HCT116 (cell line): Measurements from ENCODE around the gene PFKP. TPM values are rescaled to one million over a fixed set of nuclear protein-coding genes. Genes with fewer than 3 reads are reported as not detected.

Experiments used
- ATAC-seq: fragments of 200-7000 bp; cut with Tn5 transposase; 2 replicates; pipeline ENCODE4 v1.9.1; 2020; ENCODE audit warnings: mild to moderate bottlenecking, moderate library complexity
- BruUV-seq: library from RNA; stranded (reverse); fragments of 400-500 nt; replicated peaks from 2 replicates; lab custom pipeline; 2021; lab: Mats Ljungman, UMichigan
- CTCF ChIA-PET: fragments of 300-600 bp; sonication (Branson Sonifier 250); formaldehyde crosslinking; loops from one replicate; lab custom pipeline; 2021; ENCODE audit warnings: antibody characterized with exemption; lab: Charles Lee
- POLR2A ChIA-PET: fragments of 300-600, 350-600 bp; sonication (Branson Sonifier 250); formaldehyde crosslinking; loops from one replicate; lab custom pipeline; 2021; ENCODE audit warnings: antibody characterized with exemption; lab: Charles Lee
- RAD21 ChIA-PET, 2 experiments: fragments of 300-600 bp; sonication (Branson Sonifier 250); formaldehyde crosslinking; loops; one replicate each; lab custom pipeline; 2023; ENCODE audit warnings: low total read pairs in 2 of 2; ENCODE audit not compliant: uncharacterized antibody in 2 of 2, unreplicated experiment in 2 of 2, low non-redundant PET in 1 of 2; lab: Charles Lee
- DNase-seq: peaks from one replicate; pipeline ENCODE4 v3.0.0-alpha.2; 2010; ENCODE audit warnings: low read depth, low spot score
- H2AFZ ChIP-seq: fragments of 200-600 bp; shearing (Covaris generic), sonication (generic); 2 replicates; pipeline ENCODE4 v1.6.1; 2017; ENCODE audit warnings: low read depth, mixed run types, mixed read lengths, antibody characterized with exemption, low read length; ENCODE audit not compliant: poor library complexity, severe bottlenecking
- H3K27ac ChIP-seq: 2 replicates; pipeline ENCODE4 v1.5.1; 2012; ENCODE audit warnings: low read depth, low read length
- H3K27me3 ChIP-seq: fragments of 200-600 bp; sonication (generic); 2 replicates; pipeline ENCODE4 v1.6.1; 2016; ENCODE audit warnings: mixed run types, low read length, mixed read lengths; ENCODE audit not compliant: insufficient read depth
- H3K36me3 ChIP-seq, 2 experiments: fragments of 200-500 bp in 1 of 2; fragments of 200-600 bp in 1 of 2; sonication (Bioruptor generic) in 1 of 2; sonication (generic) in 1 of 2; 2 replicates each; pipeline versions ENCODE4 v1.5.1 to v1.6.1; 2014 to 2016; ENCODE audit warnings: low read length in 2 of 2, inconsistent platforms in 1 of 2, mixed read lengths in 1 of 2, mixed run types in 1 of 2; ENCODE audit not compliant: insufficient read depth in 2 of 2, control insufficient read depth in 1 of 2
- H3K4me1 ChIP-seq, 2 experiments: fragments of 200-600 bp in 1 of 2; sonication (generic) in 1 of 2; 2 replicates each; pipeline versions ENCODE4 v1.5.1 to v1.6.1; 2012 to 2017; ENCODE audit warnings: low read length in 2 of 2, inconsistent platforms in 1 of 2, mild to moderate bottlenecking in 1 of 2, mixed read lengths in 1 of 2, mixed run types in 1 of 2, moderate library complexity in 1 of 2; ENCODE audit not compliant: insufficient read depth in 2 of 2, control insufficient read depth in 1 of 2
- H3K4me2 ChIP-seq: fragments of 200-600 bp; sonication (generic); 2 replicates; pipeline ENCODE4 v1.6.1; 2017; ENCODE audit warnings: mixed run types, low read length, mixed read lengths
- H3K4me3 ChIP-seq, 2 experiments: fragments of 200-600 bp in 1 of 2; sonication (generic) in 1 of 2; replicated peaks in 1 of 2; 2 replicates each; pipeline ENCODE4 v1.5.1; 2011 to 2016; ENCODE audit warnings: low read length in 2 of 2, control low read depth in 1 of 2, low read depth in 1 of 2, mild to moderate bottlenecking in 1 of 2, mixed read lengths in 1 of 2, mixed run types in 1 of 2
- H3K79me2 ChIP-seq: fragments of 200-600 bp; sonication (generic); 2 replicates; pipeline ENCODE4 v1.6.1; 2017; ENCODE audit warnings: mild to moderate bottlenecking, mixed run types, low read length, moderate library complexity, mixed read lengths; ENCODE audit not compliant: insufficient read depth
- H3K9ac ChIP-seq: fragments of 200-600 bp; sonication (generic); 2 replicates; pipeline ENCODE4 v1.6.1; 2016; ENCODE audit warnings: low read length, mixed read lengths
- H3K9me2 ChIP-seq: fragments of 200-600 bp; sonication (generic), shearing (Covaris generic); 2 replicates; pipeline ENCODE4 v1.6.1; 2017; ENCODE audit warnings: mixed run types, mild to moderate bottlenecking, moderate library complexity; ENCODE audit not compliant: insufficient read depth
- H3K9me3 ChIP-seq, 2 experiments: fragments of 200-500 bp in 1 of 2; fragments of 200-600 bp in 1 of 2; sonication (Bioruptor generic) in 1 of 2; sonication (generic) in 1 of 2; 2 replicates each; pipeline ENCODE4 v1.6.1; 2014 to 2017; ENCODE audit warnings: low read length in 2 of 2, mixed read lengths in 2 of 2, inconsistent platforms in 1 of 2, low read depth in 1 of 2, mild to moderate bottlenecking in 1 of 2, mixed run types in 1 of 2, moderate library complexity in 1 of 2; ENCODE audit not compliant: control insufficient read depth in 1 of 2, insufficient read depth in 1 of 2
- H4K20me1 ChIP-seq: fragments of 200-600 bp; sonication (generic), shearing (Covaris generic); 2 replicates; pipeline ENCODE4 v1.6.1; 2017; ENCODE audit warnings: mixed run types, mild to moderate bottlenecking, moderate library complexity; ENCODE audit not compliant: insufficient read depth
- CBX3 ChIP-seq: IDR thresholded peaks from 2 replicates; pipeline ENCODE4 v1.6.1; 2012; ENCODE audit warnings: low read depth
- CEBPB ChIP-seq: IDR thresholded peaks from 2 replicates; pipeline ENCODE4 v1.6.1; 2012; ENCODE audit warnings: low read depth
- EGR1 ChIP-seq: IDR thresholded peaks from 2 replicates; pipeline ENCODE4 v1.6.1; 2012; ENCODE audit warnings: low read depth
- ELF1 ChIP-seq: IDR thresholded peaks from 2 replicates; pipeline ENCODE4 v1.6.1; 2012; ENCODE audit warnings: low read depth, borderline replicate concordance
- EZH2phosphoT487 ChIP-seq: fragments of 200-600 bp; IDR thresholded peaks from 2 replicates; pipeline ENCODE4 v1.6.1; 2018; ENCODE audit warnings: antibody characterized with exemption, borderline replicate concordance
- FOSL1 ChIP-seq: IDR thresholded peaks from 2 replicates; pipeline ENCODE4 v1.6.1; 2012; ENCODE audit warnings: low read depth
- JUND ChIP-seq: IDR thresholded peaks from 2 replicates; pipeline ENCODE4 v1.6.1; 2012
- POLR2A ChIP-seq: IDR thresholded peaks from 2 replicates; pipeline ENCODE4 v1.7.0; 2011; ENCODE audit warnings: borderline replicate concordance; ENCODE audit not compliant: insufficient read depth, insufficient read length; ENCODE audit errors: extremely low read depth
- POLR2AphosphoS5 ChIP-seq: IDR thresholded peaks from 2 replicates; pipeline ENCODE4 v1.6.1; 2011; ENCODE audit warnings: mild to moderate bottlenecking, low read depth, low read length, moderate library complexity
- RAD21 ChIP-seq: IDR thresholded peaks from 2 replicates; pipeline ENCODE4 v1.6.1; 2012; ENCODE audit warnings: low read depth, mild to moderate bottlenecking
- SIN3A ChIP-seq: IDR thresholded peaks from 2 replicates; pipeline ENCODE4 v1.6.1; 2012; ENCODE audit warnings: low read depth
- SP1 ChIP-seq: IDR thresholded peaks from 2 replicates; pipeline ENCODE4 v1.6.1; 2012; ENCODE audit warnings: low read depth
- SRF ChIP-seq: IDR thresholded peaks from 2 replicates; pipeline ENCODE4 v1.6.1; 2012; ENCODE audit warnings: low read depth
- TCF7L2 ChIP-seq: IDR thresholded peaks from 2 replicates; pipeline ENCODE4 v1.7.0; 2011; ENCODE audit warnings: borderline replicate concordance, inconsistent platforms; ENCODE audit not compliant: insufficient read depth, insufficient read length; ENCODE audit errors: extremely low read depth
- YY1 ChIP-seq: IDR thresholded peaks from 2 replicates; pipeline ENCODE4 v1.6.1; 2011; ENCODE audit warnings: low read length, low read depth, moderate library complexity, mild to moderate bottlenecking; ENCODE audit not compliant: insufficient replicate concordance; ENCODE audit errors: extremely low read depth
- ZFX ChIP-seq: fragments of 450-650 bp; IDR thresholded peaks from 2 replicates; pipeline ENCODE4 v1.6.1; 2017
- intact Hi-C: fragments of 100-400 bp; cut with micrococcal nuclease; formaldehyde crosslinking; loops from 2 replicates; pipeline ENCODE4 v1.10.0; 2022
- total RNA-seq: library from RNA; stranded (reverse); gene quantifications from one replicate; pipeline ENCODE4 v1.2.1, GENCODE V29; 2021; ENCODE audit not compliant: unreplicated experiment
- TF ChIP-seq, protein P1 (sequence below), 3 experiments: fragments of 200-600 bp in 1 of 3; sonication (generic) in 1 of 3; IDR thresholded peaks in 2 of 3; conservative IDR thresholded peaks in 1 of 3; 2 replicates each; pipeline ENCODE4 v1.5.1; 2012 to 2017; ENCODE audit warnings: low read depth in 2 of 3, low read length in 2 of 3, antibody characterized with exemption in 1 of 3, borderline replicate concordance in 1 of 3, control low read depth in 1 of 3, mild to moderate bottlenecking in 1 of 3, mixed read lengths in 1 of 3, mixed run types in 1 of 3, moderate library complexity in 1 of 3; ENCODE audit not compliant: insufficient read depth in 1 of 3
- TF ChIP-seq, protein P2 (sequence below): IDR thresholded peaks from 2 replicates; pipeline ENCODE4 v1.6.1; 2012
- TF ChIP-seq, protein P3 (sequence below): IDR thresholded peaks from 2 replicates; pipeline ENCODE4 v1.6.1; 2012; ENCODE audit warnings: low read depth

PFKP gene
- total RNA-seq, 1 experiment from 2014 or later: 237 TPM

DNA sequence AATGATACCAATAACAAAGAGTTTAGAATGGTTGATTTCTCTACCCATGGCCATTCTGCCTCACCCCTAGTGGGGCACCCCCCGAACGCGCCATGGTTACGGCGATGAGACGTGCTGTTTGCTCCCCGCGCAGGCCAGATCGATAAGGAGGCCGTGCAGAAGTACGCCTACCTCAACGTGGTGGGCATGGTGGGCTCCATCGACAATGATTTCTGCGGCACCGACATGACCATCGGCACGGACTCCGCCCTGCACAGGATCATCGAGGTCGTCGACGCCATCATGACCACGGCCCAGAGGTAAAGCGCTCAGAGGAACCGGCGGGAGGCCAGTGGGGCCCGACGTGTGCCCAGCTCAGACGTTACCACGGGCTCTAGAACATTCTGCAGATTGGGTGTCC is 36.3 kb downstream of the PFKP start:
- BruUV-seq: no TSS peak
- Histone ChIP-seq H3K9me3 (no peaks in the 10 kb centered on the region), H3K27me3 (no peaks in the 10 kb centered on the region), H3K4me2 (no peak overlapping the region), H3K4me3 (no peak overlapping the region), H3K4me1 (no peaks in the 10 kb centered on the region), H2AFZ (no peak overlapping the region), H3K9ac (no peak overlapping the region), H3K36me3 (peaks cover 55 to 80% of the 10 kb centered on the region in 2 experiments), H4K20me1 (no peaks in the 10 kb centered on the region), H3K79me2 (peaks cover 67% of the 10 kb centered on the region), H3K27ac (no peak overlapping the region), H3K9me2 (no peaks in the 10 kb centered on the region)
- RAD21 ChIA-PET: no interaction called here
- ATAC-seq (no peak), DNase-seq (no peak)
- TF ChIP-seq YY1: no peak
- no peak for TF ChIP-seq SIN3A
- no peak for TF ChIP-seq EGR1
- no peak for TF ChIP-seq TCF7L2
- no peak for TF ChIP-seq FOSL1
- TF ChIP-seq, protein P1, sequence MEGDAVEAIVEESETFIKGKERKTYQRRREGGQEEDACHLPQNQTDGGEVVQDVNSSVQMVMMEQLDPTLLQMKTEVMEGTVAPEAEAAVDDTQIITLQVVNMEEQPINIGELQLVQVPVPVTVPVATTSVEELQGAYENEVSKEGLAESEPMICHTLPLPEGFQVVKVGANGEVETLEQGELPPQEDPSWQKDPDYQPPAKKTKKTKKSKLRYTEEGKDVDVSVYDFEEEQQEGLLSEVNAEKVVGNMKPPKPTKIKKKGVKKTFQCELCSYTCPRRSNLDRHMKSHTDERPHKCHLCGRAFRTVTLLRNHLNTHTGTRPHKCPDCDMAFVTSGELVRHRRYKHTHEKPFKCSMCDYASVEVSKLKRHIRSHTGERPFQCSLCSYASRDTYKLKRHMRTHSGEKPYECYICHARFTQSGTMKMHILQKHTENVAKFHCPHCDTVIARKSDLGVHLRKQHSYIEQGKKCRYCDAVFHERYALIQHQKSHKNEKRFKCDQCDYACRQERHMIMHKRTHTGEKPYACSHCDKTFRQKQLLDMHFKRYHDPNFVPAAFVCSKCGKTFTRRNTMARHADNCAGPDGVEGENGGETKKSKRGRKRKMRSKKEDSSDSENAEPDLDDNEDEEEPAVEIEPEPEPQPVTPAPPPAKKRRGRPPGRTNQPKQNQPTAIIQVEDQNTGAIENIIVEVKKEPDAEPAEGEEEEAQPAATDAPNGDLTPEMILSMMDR (IDR thresholded peaks at IDR 0.05 in 2 of 3, conservative IDR thresholded peaks at IDR 0.05 in 1 of 3; ENCODE audit: borderline replicate concordance in 1 of 3, insufficient read depth in 1 of 3, low read depth in 2 of 3, low read length in 2 of 3): no peak
- no peak for TF ChIP-seq ZFX
- no peak for TF ChIP-seq SRF
- TF ChIP-seq SP1: no peak
- no peak for TF ChIP-seq ELF1
- TF ChIP-seq POLR2AphosphoS5: no peak
- no peak for TF ChIP-seq JUND
- TF ChIP-seq CEBPB: no peak
- TF ChIP-seq RAD21: no peak
- TF ChIP-seq CBX3: no peak
- no peak for TF ChIP-seq POLR2A
- TF ChIP-seq, protein P2, sequence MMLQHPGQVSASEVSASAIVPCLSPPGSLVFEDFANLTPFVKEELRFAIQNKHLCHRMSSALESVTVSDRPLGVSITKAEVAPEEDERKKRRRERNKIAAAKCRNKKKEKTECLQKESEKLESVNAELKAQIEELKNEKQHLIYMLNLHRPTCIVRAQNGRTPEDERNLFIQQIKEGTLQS: no peak
- TF ChIP-seq, protein P3, sequence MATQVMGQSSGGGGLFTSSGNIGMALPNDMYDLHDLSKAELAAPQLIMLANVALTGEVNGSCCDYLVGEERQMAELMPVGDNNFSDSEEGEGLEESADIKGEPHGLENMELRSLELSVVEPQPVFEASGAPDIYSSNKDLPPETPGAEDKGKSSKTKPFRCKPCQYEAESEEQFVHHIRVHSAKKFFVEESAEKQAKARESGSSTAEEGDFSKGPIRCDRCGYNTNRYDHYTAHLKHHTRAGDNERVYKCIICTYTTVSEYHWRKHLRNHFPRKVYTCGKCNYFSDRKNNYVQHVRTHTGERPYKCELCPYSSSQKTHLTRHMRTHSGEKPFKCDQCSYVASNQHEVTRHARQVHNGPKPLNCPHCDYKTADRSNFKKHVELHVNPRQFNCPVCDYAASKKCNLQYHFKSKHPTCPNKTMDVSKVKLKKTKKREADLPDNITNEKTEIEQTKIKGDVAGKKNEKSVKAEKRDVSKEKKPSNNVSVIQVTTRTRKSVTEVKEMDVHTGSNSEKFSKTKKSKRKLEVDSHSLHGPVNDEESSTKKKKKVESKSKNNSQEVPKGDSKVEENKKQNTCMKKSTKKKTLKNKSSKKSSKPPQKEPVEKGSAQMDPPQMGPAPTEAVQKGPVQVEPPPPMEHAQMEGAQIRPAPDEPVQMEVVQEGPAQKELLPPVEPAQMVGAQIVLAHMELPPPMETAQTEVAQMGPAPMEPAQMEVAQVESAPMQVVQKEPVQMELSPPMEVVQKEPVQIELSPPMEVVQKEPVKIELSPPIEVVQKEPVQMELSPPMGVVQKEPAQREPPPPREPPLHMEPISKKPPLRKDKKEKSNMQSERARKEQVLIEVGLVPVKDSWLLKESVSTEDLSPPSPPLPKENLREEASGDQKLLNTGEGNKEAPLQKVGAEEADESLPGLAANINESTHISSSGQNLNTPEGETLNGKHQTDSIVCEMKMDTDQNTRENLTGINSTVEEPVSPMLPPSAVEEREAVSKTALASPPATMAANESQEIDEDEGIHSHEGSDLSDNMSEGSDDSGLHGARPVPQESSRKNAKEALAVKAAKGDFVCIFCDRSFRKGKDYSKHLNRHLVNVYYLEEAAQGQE: no peak
- no peak for TF ChIP-seq EZH2phosphoT487
- CTCF ChIA-PET: no interaction called here
- POLR2A ChIA-PET: no interaction called here
- intact Hi-C loops: no loop called here
